GM19023 (cell line): ENCODE measurements around the gene LIPG.

Experiments
- ATAC-seq: cut with Tn5 transposase; IDR thresholded peaks from one replicate; pipeline ENCODE4 v1.9.1; 2021; ENCODE audit warnings: mild to moderate bottlenecking, moderate library complexity; ENCODE audit not compliant: unreplicated experiment

LIPG gene

DNA sequence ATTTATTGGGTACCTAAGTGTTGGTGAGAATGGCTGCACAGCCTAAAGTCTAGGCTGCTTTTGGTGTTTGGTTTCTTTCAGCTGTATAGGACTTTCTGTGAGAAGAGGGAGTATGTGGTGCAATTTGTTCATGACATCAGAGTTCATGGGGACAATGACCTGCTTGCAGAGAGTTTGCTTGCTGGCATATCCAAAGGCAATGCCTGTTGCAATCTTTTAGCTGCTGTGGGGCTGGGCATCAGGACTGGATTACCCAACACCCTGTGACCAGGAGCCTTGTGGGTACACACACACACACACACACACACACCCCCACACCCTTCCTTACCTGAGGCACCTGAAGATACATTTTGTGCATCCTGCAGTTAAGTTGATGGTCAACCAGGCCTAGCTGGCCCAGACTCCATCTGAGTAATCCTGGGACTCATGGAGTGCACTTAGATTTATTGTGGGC is 68.4 kb downstream of the LIPG start:
- ATAC-seq = no peak

DNA sequence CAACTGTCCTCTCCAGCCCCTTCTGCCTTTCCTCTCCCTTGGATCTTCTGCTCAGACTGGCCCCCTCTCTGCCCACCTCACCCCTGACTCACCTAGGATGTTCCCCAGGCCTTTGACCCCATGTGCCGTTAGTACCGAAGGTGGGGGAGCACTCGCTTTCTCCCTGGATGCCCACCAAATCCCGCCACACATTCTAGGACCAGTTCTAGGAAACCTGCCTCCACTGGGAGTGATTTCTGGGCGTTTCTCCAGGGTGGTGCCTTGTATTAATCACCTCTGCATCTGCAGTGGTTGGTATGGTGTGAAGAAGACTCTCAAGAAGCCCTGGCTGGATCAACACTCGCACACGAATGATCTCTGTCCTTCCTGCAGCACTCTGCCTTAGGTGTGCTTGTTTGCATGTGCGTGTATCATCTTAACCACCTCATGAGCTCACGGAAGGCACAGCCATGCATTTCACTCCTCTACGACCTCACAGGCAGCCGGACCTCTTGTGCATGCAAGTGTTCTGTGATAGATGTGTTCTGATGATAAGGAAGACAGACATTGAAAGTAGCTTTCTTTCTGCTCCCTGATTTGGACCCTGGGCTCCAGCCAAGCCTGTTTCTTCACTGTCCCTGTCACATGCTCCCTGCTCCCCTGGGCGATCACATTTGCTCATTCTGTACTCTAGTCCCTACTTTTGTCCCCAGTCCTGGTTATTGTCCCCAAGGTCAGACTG is 69.4 kb downstream of the LIPG start:
- no peak for ATAC-seq

DNA sequence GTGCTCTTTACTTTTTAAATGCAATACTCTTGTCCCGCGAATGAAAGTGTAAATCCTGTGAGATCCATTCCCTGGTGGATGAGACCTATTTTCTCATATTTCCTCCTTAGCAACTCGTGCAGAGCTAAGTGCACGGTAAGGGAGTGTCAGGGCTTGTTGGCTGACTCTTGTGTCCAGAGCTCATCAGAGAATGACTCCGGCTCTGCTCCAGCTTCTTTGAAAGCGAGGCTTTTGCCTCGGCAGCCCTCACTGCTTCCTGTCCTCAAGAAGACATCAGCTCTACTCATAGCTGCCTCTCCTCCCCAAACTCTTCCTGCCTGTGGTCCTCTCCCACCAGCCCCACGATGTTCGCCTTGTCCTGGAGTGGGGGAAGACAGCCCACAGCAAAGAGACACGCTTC is 70.7 kb downstream of the LIPG start:
- ATAC-seq = no peak

DNA sequence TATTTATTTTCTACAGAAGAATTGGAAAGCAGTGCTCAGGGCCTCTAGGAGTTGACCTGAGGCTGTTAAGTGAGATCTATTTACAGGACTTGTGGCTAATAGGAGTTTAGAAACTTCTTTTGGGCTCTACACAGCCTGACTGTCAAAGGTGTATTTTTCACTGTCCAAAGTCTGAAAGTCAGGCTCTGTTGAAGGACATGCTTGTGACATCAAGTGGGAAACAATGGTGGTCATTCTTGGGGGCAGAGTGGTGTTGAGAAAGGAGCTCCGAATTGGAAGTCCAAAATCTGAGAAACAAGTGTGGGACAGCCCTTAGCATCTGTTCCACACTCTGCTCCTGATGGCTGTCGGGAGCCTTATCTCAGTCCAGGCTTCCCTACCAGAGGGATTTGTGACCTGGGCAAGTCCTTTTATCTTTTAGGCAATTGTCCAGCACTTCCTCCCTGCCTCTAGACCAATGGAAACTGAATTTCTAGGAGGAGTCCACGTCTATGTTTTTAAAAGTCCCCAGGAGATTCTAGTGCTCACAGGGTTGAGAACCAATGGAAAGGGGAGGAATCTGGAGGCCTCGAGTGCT is 76.4 kb downstream of the LIPG start:
- ATAC-seq = no peak

DNA sequence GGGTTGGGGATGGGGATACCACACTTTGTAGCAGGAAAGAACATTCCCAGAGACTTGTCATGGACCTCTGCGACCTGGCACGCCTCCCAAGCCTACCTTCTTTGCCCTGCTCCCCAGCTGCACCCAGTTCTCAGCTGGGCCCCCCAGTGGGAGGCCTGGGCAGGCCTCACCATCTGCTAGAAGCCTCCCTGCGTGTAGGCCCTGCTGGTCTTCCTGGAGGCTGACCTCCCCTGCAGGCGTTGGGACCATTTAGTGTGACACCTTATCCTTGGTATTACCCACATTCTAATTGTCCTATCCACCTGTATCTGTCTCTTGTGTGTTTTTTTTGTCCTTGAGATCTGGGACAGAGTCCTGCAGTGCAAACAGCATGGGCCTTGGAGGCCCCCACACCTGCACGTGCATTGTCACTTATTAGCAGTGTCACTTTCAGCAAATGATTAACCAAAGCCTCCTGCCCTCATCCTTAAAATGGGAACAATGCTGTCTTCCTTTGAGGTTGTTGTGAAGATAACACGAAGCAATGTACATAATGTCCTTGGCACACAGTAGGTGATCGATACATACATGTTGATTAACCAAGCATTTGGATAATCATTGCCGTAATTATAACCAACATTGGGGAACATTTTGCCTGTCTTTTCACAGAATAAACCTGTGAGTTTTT is 77.2 kb downstream of the LIPG start:
- ATAC-seq = no peak

DNA sequence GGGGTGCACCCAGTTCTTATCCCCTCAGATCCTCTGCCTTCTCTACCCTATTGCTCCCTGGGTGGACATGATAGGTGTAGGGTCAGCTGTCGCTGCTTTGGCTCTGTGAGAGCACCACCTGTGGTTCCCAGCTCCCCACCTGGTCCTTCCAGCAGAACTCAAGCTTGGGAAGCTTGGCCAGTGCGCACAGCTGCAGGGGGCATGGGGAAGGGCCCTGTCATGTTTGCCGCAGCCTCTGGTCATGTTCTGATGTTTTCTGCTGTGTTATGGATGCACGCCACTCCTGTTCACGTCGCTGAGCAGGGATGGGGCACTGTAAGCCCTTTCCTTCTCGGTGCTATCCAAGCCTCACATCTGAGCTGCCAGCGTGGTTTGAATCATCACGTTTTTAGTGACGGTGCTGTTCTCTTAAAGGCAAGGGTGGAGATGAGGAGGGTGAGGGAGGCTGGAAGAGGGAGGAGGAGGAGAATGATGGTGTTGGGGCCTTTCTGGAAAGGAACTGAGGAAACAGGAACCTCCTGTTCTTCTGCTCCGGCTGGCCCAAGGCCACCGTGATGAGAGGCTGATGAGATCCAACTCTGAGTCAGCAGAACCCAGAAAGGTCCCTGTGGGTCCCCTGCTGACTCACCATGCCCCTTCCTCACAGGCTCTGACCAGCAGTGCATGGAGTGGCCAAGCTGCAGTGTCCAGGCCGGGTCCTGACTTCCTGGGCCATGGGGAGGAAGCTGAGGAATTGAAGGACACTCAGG is 78.0 kb downstream of the LIPG start:
- no peak for ATAC-seq

- no peak for ATAC-seq
Observed at GRCh38 chr18:49640741-49641140, 78.9 kb downstream of the LIPG start.

GRCh38 chr18:49645196-49645595 is 83.3 kb downstream of the LIPG start:
- no peak for ATAC-seq

DNA sequence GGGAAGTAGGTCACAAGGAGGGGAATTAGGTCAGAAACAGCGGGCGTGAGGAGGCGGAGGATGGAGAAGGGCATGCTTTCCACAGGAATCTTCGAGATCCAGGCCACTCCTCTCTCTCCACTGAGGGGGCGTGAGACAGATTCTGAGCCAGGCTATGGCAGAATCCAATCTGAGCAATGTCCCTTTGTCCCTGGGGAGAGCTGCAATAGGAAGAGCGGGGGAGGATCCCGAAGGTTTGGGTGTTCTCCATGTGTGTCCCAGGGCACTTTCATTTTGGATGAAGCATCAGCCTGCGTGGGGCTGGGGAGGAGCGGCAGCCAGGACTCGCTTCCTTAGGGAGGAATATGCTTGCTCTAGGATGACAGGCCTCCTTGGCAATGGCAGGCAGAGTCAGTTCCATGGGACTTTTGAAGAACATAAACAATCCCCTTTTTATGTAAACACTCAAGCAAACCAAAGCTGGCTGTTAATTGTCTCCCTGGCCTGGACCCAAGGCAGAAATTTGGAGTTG is 84.0 kb downstream of the LIPG start:
- ATAC-seq = no peak

GRCh38 chr18:49646873-49647272 is 85.0 kb downstream of the LIPG start:
- no peak for ATAC-seq

GRCh38 chr18:49647496-49648168 is 85.8 kb downstream of the LIPG start:
- no peak for ATAC-seq

- no peak for ATAC-seq
Observed at GRCh38 chr18:49648326-49648725, 86.5 kb downstream of the LIPG start.
